GM10847 (cell line): ENCODE measurements around the gene PRKCZ.

Experiments
- POLR2A ChIP-seq: IDR thresholded peaks from 2 replicates; pipeline ENCODE4 v1.6.1; 2011; ENCODE audit not compliant: insufficient read length; ENCODE audit errors: extremely low read depth

PRKCZ gene

GRCh38 chr1:2033165-2033564 is 17.0 kb upstream of the PRKCZ start:
- no peak for TF ChIP-seq POLR2A

- TF ChIP-seq POLR2A = no peak
Measured at GRCh38 chr1:2036287-2036686, 13.9 kb upstream of the PRKCZ start.

GRCh38 chr1:2037314-2037979 is 12.8 kb upstream of the PRKCZ start:
- TF ChIP-seq POLR2A = no peak

GRCh38 chr1:2038229-2038628 is 12.0 kb upstream of the PRKCZ start:
- TF ChIP-seq POLR2A = no peak

GRCh38 chr1:2039251-2039650 is 11.0 kb upstream of the PRKCZ start:
- no peak for TF ChIP-seq POLR2A

- no peak for TF ChIP-seq POLR2A
Measured at GRCh38 chr1:2041305-2041704, 8.9 kb upstream of the PRKCZ start.

- no peak for TF ChIP-seq POLR2A
Measured at GRCh38 chr1:2041887-2042286, 8.3 kb upstream of the PRKCZ start.

- no peak for TF ChIP-seq POLR2A
Measured at GRCh38 chr1:2042830-2043773, 7.1 kb upstream of the PRKCZ start.

GRCh38 chr1:2043886-2044285 is 6.3 kb upstream of the PRKCZ start:
- TF ChIP-seq POLR2A = no peak

GRCh38 chr1:2044510-2045319 is 5.5 kb upstream of the PRKCZ start:
- TF ChIP-seq POLR2A = no peak

GRCh38 chr1:2045468-2046173 is 4.6 kb upstream of the PRKCZ start:
- no peak for TF ChIP-seq POLR2A

GRCh38 chr1:2046174-2046917 is 3.9 kb upstream of the PRKCZ start:
- TF ChIP-seq POLR2A = no peak

GRCh38 chr1:2046953-2047748 is 3.1 kb upstream of the PRKCZ start:
- TF ChIP-seq POLR2A = no peak
